Neural cell (in vitro differentiated cells): Measurements from ENCODE around the gene TMEM237.

ENCODE experiments used
- CTCF ChIP-seq: fragments of 450-650 bp; IDR thresholded peaks from 2 replicates; pipeline ENCODE4 v1.5.1; 2014; ENCODE audit warnings: antibody characterized with exemption, mild to moderate bottlenecking, moderate library complexity; ENCODE audit not compliant: poor library complexity, severe bottlenecking
- EP300 ChIP-seq: fragments of 450-650 bp; conservative IDR thresholded peaks from 2 replicates; pipeline ENCODE4 v1.6.1; 2014; ENCODE audit warnings: antibody characterized with exemption, mild to moderate bottlenecking, moderate library complexity; ENCODE audit not compliant: poor library complexity, severe bottlenecking
- EZH2 ChIP-seq: fragments of 200-600, 300-800 bp; shearing (Covaris generic), sonication (generic); IDR thresholded peaks from 2 replicates; pipeline ENCODE4 v1.6.1; 2014; ENCODE audit warnings: antibody characterized with exemption, low read length, borderline replicate concordance, mild to moderate bottlenecking; ENCODE audit not compliant: insufficient read depth, poor library complexity, severe bottlenecking
- POLR2AphosphoS5 ChIP-seq: IDR thresholded peaks from 2 replicates; pipeline ENCODE4 v1.6.1; 2012
- RAD21 ChIP-seq: fragments of 450-650 bp; conservative IDR thresholded peaks from 2 replicates; pipeline ENCODE4 v1.6.1; 2014; ENCODE audit warnings: antibody characterized with exemption, mild to moderate bottlenecking, moderate library complexity
- SMC3 ChIP-seq: fragments of 450-650 bp; conservative IDR thresholded peaks from 2 replicates; pipeline ENCODE4 v1.6.1; 2014; ENCODE audit warnings: antibody characterized with exemption, mild to moderate bottlenecking, moderate library complexity; ENCODE audit not compliant: poor library complexity

- TF ChIP-seq CTCF (no peak), EZH2 (no peak), EP300 (no peak), POLR2AphosphoS5 (no peak), RAD21 (no peak), SMC3 (no peak)
Measured at GRCh38 chr2:201669865-201670264, 26.6 kb upstream of the TMEM237 start.
